ENCODE measurements around the gene FAM168B.
A peak's percentile ranks its signal among the peaks of the same experiment; 100 is the strongest.

Gene FAM168B

GRCh38 chr2:131056204-131056931 lies 36.9 kb downstream of the FAM168B start:
- DNase-seq = peak in 17 of 51 donors; percentile 12 to 56 (median 35)

- DNase-seq = peak in 2 of 51 donors; percentile 42 to 51
Measured at GRCh38 chr2:131055169-131056065, 37.8 kb downstream of the FAM168B start.

- DNase-seq = no peak
Measured at GRCh38 chr2:131054488-131054887, 38.8 kb downstream of the FAM168B start.

- DNase-seq = no peak
Measured at GRCh38 chr2:131052741-131053263, 40.5 kb downstream of the FAM168B start.

GRCh38 chr2:131050896-131051295 lies 42.4 kb downstream of the FAM168B start:
- peak in 12 of 51 donors; percentile 20 to 54 (median 36) for DNase-seq

GRCh38 chr2:131049150-131049718 lies 44.0 kb downstream of the FAM168B start:
- no peak for DNase-seq

GRCh38 chr2:131048641-131049040 lies 44.6 kb downstream of the FAM168B start:
- DNase-seq = no peak

- DNase-seq = no peak
Measured at GRCh38 chr2:131047920-131048560, 45.2 kb downstream of the FAM168B start.

GRCh38 chr2:131046918-131047652 lies 46.2 kb downstream of the FAM168B start:
- DNase-seq = peak in 6 of 51 donors; percentile 13 to 38 (median 27)

- DNase-seq = peak in 4 of 51 donors; percentile 18 to 34 (median 26)
Measured at GRCh38 chr2:131046028-131046917, 47.0 kb downstream of the FAM168B start.

- DNase-seq = no peak
Measured at GRCh38 chr2:131045286-131046027, 47.8 kb downstream of the FAM168B start.

GRCh38 chr2:131044757-131045150 lies 48.5 kb downstream of the FAM168B start:
- DNase-seq = no peak

- no peak for DNase-seq
Measured at GRCh38 chr2:131044075-131044756, 49.0 kb downstream of the FAM168B start.

- DNase-seq = no peak
Measured at GRCh38 chr2:131043199-131044074, 49.8 kb downstream of the FAM168B start.

GRCh38 chr2:131042148-131042775 lies 51.0 kb downstream of the FAM168B start:
- DNase-seq = no peak

GRCh38 chr2:131041402-131042147 lies 51.7 kb downstream of the FAM168B start:
- DNase-seq = no peak

Data from hypothalamus (tissue), 51 donors.